Measurements from ENCODE around the gene DCUN1D1.
A peak's percentile ranks its signal among the peaks of the same experiment; 100 is the strongest.
"Not testable (repeated sequence)": the region's sequence is repeated elsewhere in the genome, so short reads cannot be mapped to it uniquely, and the experiment has no call there.

DCUN1D1 gene

DNA sequence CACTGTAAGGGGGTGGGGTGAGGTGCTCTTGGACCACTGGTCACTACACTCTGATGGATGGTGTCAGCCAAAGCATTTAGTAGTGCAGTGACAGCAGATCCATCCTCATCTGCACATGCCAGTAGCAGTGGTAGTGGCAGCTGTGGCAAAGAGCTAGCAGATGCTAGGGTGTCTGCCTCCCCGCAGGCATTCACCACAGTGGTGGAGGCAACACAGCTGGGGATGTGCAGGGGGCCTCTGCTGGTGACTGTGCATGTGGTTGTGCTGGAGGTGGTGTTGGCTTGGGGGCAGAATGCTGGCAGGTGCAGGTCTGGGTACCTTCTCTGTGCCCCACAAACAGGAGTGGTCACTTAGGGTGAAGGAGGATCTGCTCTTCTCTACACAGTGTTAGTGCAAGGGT, 19.4 kb upstream of the DCUN1D1 start:
- no peak overlapping the region for H3K4me3 ChIP-seq (ENCODE audit: low read depth in 1 of 2, low read length in 2 of 2)
- no peaks in the 10 kb centered on the region for H3K9me3 ChIP-seq (ENCODE audit: control insufficient read depth in 1 of 2, low read length in 2 of 2)
- no peaks in the 10 kb centered on the region for H3K4me1 ChIP-seq (ENCODE audit: control insufficient read depth in 1 of 2, insufficient read depth in 2 of 2, low read length in 2 of 2)
- no peaks in the 10 kb centered on the region for H3K36me3 ChIP-seq (ENCODE audit: control insufficient read depth in 1 of 2, insufficient read depth in 2 of 2, low read length in 2 of 2)
- H3K27ac ChIP-seq (ENCODE audit: low read length): no peak overlapping the region
- no peaks in the 10 kb centered on the region for H3K27me3 ChIP-seq (ENCODE audit: low read depth, low read length)

DNA sequence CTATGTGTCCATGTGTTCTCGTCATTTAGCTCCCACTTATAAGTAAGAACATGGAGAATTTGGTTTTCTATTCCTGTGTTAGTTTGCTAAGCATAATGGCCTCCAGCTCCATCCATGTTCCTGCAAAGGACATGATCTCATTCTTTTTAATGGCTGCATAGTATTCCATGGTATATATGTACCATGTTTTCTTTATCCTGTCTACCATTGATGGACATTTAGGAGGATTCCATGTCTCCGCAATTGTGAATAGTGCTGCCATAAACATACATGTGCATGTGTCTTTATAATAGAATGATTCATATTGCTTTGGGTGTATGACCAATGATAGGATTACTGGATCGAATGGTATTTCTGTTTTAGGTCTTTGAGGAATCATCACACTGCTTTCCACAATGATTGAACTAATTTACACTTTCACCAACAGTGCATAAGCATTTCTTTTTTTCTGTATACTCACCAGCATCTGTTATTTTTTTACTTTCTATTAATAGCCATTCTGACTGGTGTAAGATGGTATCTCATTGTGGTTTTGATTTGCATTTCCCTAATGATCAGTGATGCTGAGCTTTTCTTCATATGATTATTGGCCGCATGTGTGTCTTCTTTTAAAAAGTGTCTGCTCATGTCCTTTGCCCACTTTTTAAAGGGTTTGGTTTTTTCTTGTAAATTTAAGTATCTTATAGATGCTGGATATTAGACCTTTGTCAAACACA, 13.3 kb upstream of the DCUN1D1 start:
- not testable (repeated sequence) for H3K4me3 ChIP-seq (ENCODE audit: low read depth in 1 of 2, low read length in 2 of 2); H3K27ac ChIP-seq (ENCODE audit: low read length); H3K27me3 ChIP-seq (ENCODE audit: low read depth, low read length)

DNA sequence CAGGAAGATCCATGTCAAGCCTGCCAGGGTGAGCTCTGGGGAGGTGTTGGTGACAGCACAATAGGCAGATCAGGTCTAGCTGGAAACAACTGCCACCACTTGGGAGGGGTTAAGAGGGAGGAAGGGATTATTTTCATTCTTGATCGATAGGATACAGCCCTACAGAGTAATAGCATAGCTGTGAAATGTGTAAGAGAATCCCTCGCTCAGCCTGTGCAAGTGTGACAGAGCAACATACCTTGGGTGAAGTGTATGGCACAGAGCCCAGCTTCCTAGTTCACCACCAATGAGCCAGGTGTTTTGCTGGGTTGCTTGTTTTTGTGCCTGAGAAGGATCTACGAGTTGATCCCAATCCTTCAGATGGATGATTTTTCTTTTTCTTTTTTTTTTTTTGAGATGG, 9.2 kb upstream of the DCUN1D1 start:
- Histone ChIP-seq H3K4me3 (ENCODE audit: low read depth in 1 of 2, low read length in 2 of 2) (no peak overlapping the region), H3K4me1 (ENCODE audit: control insufficient read depth in 1 of 2, insufficient read depth in 2 of 2, low read length in 2 of 2) (no peaks in the 10 kb centered on the region), H3K9me3 (ENCODE audit: control insufficient read depth in 1 of 2, low read length in 2 of 2) (no peaks in the 10 kb centered on the region), H3K27ac (ENCODE audit: low read length) (no peak overlapping the region), H3K36me3 (ENCODE audit: control insufficient read depth in 1 of 2, insufficient read depth in 2 of 2, low read length in 2 of 2) (no peaks in the 10 kb centered on the region), H3K27me3 (ENCODE audit: low read depth, low read length) (no peaks in the 10 kb centered on the region)

More for the DNA sequence above, 13.3 kb upstream of the DCUN1D1 start:
- H3K9me3 ChIP-seq (ENCODE audit: control insufficient read depth in 1 of 2, low read length in 2 of 2); H3K4me1 ChIP-seq (ENCODE audit: control insufficient read depth in 1 of 2, insufficient read depth in 2 of 2, low read length in 2 of 2); H3K36me3 ChIP-seq (ENCODE audit: control insufficient read depth in 1 of 2, insufficient read depth in 2 of 2, low read length in 2 of 2): not testable (repeated sequence)

DNA sequence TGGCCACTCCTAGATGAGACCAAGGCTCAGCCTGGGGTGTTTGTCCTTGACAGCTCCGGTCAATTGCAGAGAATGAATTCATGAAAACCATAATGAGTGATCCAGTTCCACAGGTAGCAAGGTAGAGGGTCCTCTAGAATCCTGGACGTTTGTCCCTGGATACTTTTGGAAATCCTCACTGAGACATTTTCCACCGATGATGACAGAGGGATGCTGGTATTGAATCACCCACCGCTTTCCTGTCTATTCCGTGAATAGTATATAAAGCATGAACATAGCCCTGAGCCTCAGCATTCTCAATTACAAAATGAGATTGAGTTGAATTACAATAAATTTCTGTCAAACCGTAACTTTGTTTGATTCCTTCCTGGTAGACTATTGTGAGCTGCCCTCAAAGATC, 5.7 kb upstream of the DCUN1D1 start:
- Histone ChIP-seq H3K27me3 (ENCODE audit: low read depth, low read length) (no peaks in the 10 kb centered on the region), H3K36me3 (ENCODE audit: control insufficient read depth in 1 of 2, insufficient read depth in 2 of 2, low read length in 2 of 2) (no peaks in the 10 kb centered on the region), H3K9me3 (ENCODE audit: control insufficient read depth in 1 of 2, low read length in 2 of 2) (no peaks in the 10 kb centered on the region), H3K27ac (ENCODE audit: low read length) (no peak overlapping the region), H3K4me1 (ENCODE audit: control insufficient read depth in 1 of 2, insufficient read depth in 2 of 2, low read length in 2 of 2) (no peaks in the 10 kb centered on the region), H3K4me3 (ENCODE audit: low read depth in 1 of 2, low read length in 2 of 2) (no peak overlapping the region)

DNA sequence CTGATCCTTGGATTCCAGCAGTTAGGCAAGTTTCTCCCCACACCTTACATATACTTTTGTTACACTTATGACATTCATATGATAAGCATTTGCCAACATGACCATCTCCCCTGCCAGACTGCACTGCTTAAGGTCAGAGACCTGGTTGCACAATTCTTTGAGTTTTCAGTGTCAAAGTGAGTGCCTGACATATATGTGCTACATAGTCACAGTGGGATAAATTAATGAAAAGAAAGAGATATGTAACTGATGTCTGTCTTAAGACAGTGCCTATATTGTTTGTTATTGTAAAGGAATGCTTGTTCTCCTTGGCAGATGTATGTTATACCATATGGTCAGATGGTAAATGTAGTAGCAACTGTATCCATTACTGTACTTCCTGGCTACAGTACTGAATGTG, 3.5 kb upstream of the DCUN1D1 start:
- no peak overlapping the region for H3K4me3 ChIP-seq (ENCODE audit: low read depth in 1 of 2, low read length in 2 of 2)
- no peak overlapping the region for H3K27ac ChIP-seq (ENCODE audit: low read length)
- H3K36me3 ChIP-seq (ENCODE audit: control insufficient read depth in 1 of 2, insufficient read depth in 2 of 2, low read length in 2 of 2): no peaks in the 10 kb centered on the region
- H3K9me3 ChIP-seq (ENCODE audit: control insufficient read depth in 1 of 2, low read length in 2 of 2): no peaks in the 10 kb centered on the region
- peaks cover 3 to 6% of the 10 kb centered on the region in 2 donors for H3K4me1 ChIP-seq (ENCODE audit: control insufficient read depth in 1 of 2, insufficient read depth in 2 of 2, low read length in 2 of 2)
- H3K27me3 ChIP-seq (ENCODE audit: low read depth, low read length): no peaks in the 10 kb centered on the region

DNA sequence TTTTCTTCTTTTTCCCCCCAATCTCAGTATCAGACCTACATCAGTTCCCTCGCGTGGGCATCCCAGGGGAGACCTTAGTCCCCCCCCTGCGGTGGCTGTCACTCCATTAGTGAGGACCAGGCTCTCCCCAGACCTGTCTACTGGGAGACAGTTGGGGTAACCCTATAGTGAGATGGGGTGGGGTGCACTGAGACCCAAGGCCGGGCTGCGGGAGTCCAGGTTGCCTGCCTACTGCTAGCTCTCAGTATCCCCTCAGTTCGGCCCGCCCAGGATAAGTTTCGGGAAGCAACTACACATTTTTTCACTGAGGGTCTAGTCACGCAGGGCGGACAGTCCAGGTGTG, 671 bp upstream of the DCUN1D1 start:
- no peaks in the 10 kb centered on the region for H3K27me3 ChIP-seq (ENCODE audit: low read depth, low read length)
- H3K4me3 ChIP-seq (ENCODE audit: low read depth in 1 of 2, low read length in 2 of 2): peak overlapping the region; percentile 59 to 68
- H3K4me1 ChIP-seq (ENCODE audit: control insufficient read depth in 1 of 2, insufficient read depth in 2 of 2, low read length in 2 of 2): peaks cover 3 to 15% of the 10 kb centered on the region in 2 donors
- peak overlapping the region; percentile 36 for H3K27ac ChIP-seq (ENCODE audit: low read length)
- no peaks in the 10 kb centered on the region for H3K9me3 ChIP-seq (ENCODE audit: control insufficient read depth in 1 of 2, low read length in 2 of 2)
- no peaks in the 10 kb centered on the region for H3K36me3 ChIP-seq (ENCODE audit: control insufficient read depth in 1 of 2, insufficient read depth in 2 of 2, low read length in 2 of 2)

DNA sequence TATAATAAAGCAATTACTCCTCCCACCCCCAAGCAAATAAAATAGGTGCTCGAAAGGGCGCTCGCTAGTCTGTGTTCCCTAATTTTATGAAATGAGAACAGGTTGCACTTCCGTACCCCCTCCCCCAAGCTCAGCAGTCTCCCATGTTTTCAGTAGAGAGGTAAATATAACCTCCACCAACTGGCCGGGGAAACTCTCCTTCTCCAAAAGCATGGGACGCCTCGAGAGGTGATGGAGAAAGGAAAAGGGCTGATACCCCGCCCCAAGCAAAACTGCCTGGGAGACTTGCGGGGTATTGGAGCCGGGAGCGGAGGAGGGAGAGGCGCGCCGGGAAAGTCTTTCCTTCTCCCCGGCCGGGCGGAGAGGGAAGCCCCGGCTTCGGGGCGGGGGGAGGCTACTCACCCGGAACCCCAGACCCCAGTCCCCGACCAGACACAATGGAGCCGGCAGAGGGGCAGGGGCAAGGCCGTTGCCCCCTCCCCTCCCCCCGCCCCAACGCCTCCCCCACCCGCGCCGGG, 605 bp downstream of the DCUN1D1 start:
- Histone ChIP-seq H3K36me3 (ENCODE audit: control insufficient read depth in 1 of 2, insufficient read depth in 2 of 2, low read length in 2 of 2) (no peaks in the 10 kb centered on the region), H3K27ac (ENCODE audit: low read length) (peak overlapping the region; percentile 58), H3K4me3 (ENCODE audit: low read depth in 1 of 2, low read length in 2 of 2) (peak overlapping the region; percentile 79 to 81), H3K4me1 (ENCODE audit: control insufficient read depth in 1 of 2, insufficient read depth in 2 of 2, low read length in 2 of 2) (peaks cover 3 to 15% of the 10 kb centered on the region in 2 donors), H3K9me3 (ENCODE audit: control insufficient read depth in 1 of 2, low read length in 2 of 2) (no peaks in the 10 kb centered on the region), H3K27me3 (ENCODE audit: low read depth, low read length) (no peaks in the 10 kb centered on the region)

DNA sequence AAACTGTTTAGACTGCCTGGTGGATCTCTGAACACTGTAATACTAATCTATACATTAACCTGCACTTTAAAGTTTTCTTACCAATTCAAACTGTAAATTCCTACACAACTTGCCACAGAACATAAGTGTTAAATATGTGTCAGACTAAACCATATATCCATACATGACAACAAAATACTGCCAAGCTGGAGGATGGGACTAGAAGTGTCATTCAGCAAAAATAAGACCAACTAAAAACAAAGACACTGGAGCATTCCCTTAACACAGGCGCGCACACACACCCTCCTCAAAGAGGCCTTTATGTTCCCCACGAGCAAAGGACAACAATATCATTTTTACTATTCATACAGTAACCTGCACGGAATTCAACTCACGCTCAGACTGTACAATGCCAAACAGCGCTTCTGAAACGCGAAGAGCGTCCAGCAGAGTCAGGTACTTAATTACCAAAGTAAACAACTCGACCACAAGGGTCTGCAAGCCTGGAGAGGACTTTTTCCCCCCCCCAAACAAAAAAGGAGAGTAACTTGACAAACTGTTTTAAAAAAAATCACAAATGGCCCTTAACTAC, 1.1 kb downstream of the DCUN1D1 start:
- Histone ChIP-seq H3K9me3 (ENCODE audit: control insufficient read depth in 1 of 2, low read length in 2 of 2) (no peaks in the 10 kb centered on the region), H3K36me3 (ENCODE audit: control insufficient read depth in 1 of 2, insufficient read depth in 2 of 2, low read length in 2 of 2) (no peaks in the 10 kb centered on the region), H3K4me3 (ENCODE audit: low read depth in 1 of 2, low read length in 2 of 2) (peak overlapping the region; percentile 79 to 81), H3K4me1 (ENCODE audit: control insufficient read depth in 1 of 2, insufficient read depth in 2 of 2, low read length in 2 of 2) (peaks cover 3 to 15% of the 10 kb centered on the region in 2 donors), H3K27ac (ENCODE audit: low read length) (peak overlapping the region; percentile 58), H3K27me3 (ENCODE audit: low read depth, low read length) (no peaks in the 10 kb centered on the region)

DNA sequence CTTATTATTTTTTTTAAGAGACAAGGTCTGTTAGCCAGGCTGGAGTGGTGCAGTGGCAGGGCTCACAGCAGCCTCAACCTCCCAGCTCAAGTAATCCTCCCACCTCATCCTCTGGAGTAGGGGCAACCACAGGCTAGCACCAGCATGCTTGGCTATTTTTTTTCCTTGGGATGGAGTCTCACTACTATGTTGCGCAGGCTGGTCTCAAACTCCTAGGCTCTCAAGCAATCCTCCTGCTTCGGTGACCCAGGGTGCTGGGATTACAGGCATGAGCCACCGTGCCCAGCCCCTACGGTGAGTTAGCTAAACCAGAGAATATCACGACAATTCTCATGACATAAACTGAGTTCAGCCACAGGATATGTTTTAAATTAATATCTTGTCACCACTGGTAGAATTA, 2.0 kb downstream of the DCUN1D1 start:
- Histone ChIP-seq H3K27me3 (ENCODE audit: low read depth, low read length) (no peaks in the 10 kb centered on the region), H3K4me3 (ENCODE audit: low read depth in 1 of 2, low read length in 2 of 2) (no peak overlapping the region), H3K36me3 (ENCODE audit: control insufficient read depth in 1 of 2, insufficient read depth in 2 of 2, low read length in 2 of 2) (no peaks in the 10 kb centered on the region), H3K27ac (ENCODE audit: low read length) (no peak overlapping the region), H3K4me1 (ENCODE audit: control insufficient read depth in 1 of 2, insufficient read depth in 2 of 2, low read length in 2 of 2) (peaks cover 3 to 15% of the 10 kb centered on the region in 2 donors), H3K9me3 (ENCODE audit: control insufficient read depth in 1 of 2, low read length in 2 of 2) (no peaks in the 10 kb centered on the region)

DNA sequence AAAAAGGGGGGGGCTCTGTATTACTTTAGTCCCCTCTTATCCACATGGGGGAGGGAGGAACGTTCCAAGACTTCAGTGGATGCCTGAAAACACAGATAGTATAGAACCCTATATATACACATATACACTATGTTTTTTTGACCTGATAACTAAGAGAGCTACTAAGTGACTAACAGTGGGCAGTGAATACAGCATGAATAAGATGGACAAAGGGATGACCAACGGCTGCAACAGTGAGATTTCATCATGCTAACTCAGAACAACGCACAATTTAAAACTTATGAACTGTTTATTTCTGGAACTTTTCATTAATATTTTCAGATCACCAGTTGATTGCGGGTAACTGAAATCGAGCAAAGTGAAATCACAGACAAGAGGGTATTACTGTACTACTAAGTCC, 7.3 kb downstream of the DCUN1D1 start:
- no peaks in the 10 kb centered on the region for H3K27me3 ChIP-seq (ENCODE audit: low read depth, low read length)
- no peak overlapping the region for H3K4me3 ChIP-seq (ENCODE audit: low read depth in 1 of 2, low read length in 2 of 2)
- no peak overlapping the region for H3K27ac ChIP-seq (ENCODE audit: low read length)
- peaks cover 0 to 3% of the 10 kb centered on the region in 2 donors for H3K4me1 ChIP-seq (ENCODE audit: control insufficient read depth in 1 of 2, insufficient read depth in 2 of 2, low read length in 2 of 2)
- no peaks in the 10 kb centered on the region for H3K9me3 ChIP-seq (ENCODE audit: control insufficient read depth in 1 of 2, low read length in 2 of 2)
- H3K36me3 ChIP-seq (ENCODE audit: control insufficient read depth in 1 of 2, insufficient read depth in 2 of 2, low read length in 2 of 2): no peaks in the 10 kb centered on the region

DNA sequence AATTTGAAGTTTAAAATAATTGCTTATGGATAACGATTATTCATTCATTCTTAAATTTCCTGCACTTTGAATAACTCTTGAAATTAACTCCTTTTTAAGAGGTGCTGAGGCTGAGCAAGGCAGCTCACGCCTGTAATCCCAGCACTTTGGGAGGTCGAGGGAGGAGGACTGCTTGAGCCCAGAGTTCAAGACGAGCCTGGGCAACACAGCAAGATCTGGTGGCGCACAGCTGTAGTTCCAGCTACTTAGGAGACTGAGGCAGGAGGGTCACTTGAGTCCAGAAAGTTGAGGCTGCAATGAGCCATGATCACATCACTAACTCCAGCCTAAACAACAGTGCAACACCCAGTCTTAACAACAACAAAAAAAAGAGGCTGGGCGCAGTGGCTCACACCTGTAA, 8.0 kb downstream of the DCUN1D1 start:
- Histone ChIP-seq H3K27me3 (ENCODE audit: low read depth, low read length) (no peaks in the 10 kb centered on the region), H3K4me3 (ENCODE audit: low read depth in 1 of 2, low read length in 2 of 2) (no peak overlapping the region), H3K27ac (ENCODE audit: low read length) (no peak overlapping the region), H3K9me3 (ENCODE audit: control insufficient read depth in 1 of 2, low read length in 2 of 2) (no peaks in the 10 kb centered on the region), H3K4me1 (ENCODE audit: control insufficient read depth in 1 of 2, insufficient read depth in 2 of 2, low read length in 2 of 2) (peaks cover 3 to 6% of the 10 kb centered on the region in 2 donors), H3K36me3 (ENCODE audit: control insufficient read depth in 1 of 2, insufficient read depth in 2 of 2, low read length in 2 of 2) (no peaks in the 10 kb centered on the region)

DNA sequence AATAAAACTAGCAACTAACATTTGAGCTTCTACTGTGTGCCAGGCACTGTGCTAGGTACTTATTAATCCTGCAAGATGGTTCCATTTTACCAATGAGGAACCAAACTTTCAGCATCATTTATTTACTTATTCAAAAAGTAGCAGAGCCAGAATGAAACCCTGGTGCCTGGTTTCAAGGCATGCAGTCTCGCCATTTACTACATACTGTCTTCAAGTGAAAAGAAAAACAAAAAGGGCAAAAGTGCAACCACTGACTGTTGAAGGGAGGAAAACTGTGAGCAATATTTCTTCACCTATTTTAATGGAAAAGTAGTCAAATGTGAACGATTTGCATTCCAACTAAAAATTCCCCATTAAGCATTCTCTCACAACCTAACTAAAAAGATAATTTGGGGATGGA, 8.7 kb downstream of the DCUN1D1 start:
- Histone ChIP-seq H3K4me1 (ENCODE audit: control insufficient read depth in 1 of 2, insufficient read depth in 2 of 2, low read length in 2 of 2) (peaks cover 3 to 8% of the 10 kb centered on the region in 2 donors), H3K36me3 (ENCODE audit: control insufficient read depth in 1 of 2, insufficient read depth in 2 of 2, low read length in 2 of 2) (no peaks in the 10 kb centered on the region), H3K4me3 (ENCODE audit: low read depth in 1 of 2, low read length in 2 of 2) (no peak overlapping the region), H3K9me3 (ENCODE audit: control insufficient read depth in 1 of 2, low read length in 2 of 2) (no peaks in the 10 kb centered on the region), H3K27ac (ENCODE audit: low read length) (no peak overlapping the region), H3K27me3 (ENCODE audit: low read depth, low read length) (no peaks in the 10 kb centered on the region)
